HG02763 (cell line): Measurements from ENCODE around the gene S100A6.
"Not testable (repeated sequence)": the region's sequence is repeated elsewhere in the genome, so short reads cannot be mapped to it uniquely, and the experiment has no call there.

Source experiments
- ATAC-seq: cut with Tn5 transposase; IDR thresholded peaks from one replicate; pipeline ENCODE4 v1.9.1; 2021; ENCODE audit warnings: mild to moderate bottlenecking, moderate library complexity; ENCODE audit not compliant: unreplicated experiment

Gene S100A6

GRCh38 chr1:153565529-153566374 is 30.0 kb upstream of the S100A6 start, which contains the start of gene S100A2:
S100A2 (minus strand) TSS chr1:153565844; CDS start chr1:153563877, 1,967 bp downstream.
- no peak for ATAC-seq

DNA sequence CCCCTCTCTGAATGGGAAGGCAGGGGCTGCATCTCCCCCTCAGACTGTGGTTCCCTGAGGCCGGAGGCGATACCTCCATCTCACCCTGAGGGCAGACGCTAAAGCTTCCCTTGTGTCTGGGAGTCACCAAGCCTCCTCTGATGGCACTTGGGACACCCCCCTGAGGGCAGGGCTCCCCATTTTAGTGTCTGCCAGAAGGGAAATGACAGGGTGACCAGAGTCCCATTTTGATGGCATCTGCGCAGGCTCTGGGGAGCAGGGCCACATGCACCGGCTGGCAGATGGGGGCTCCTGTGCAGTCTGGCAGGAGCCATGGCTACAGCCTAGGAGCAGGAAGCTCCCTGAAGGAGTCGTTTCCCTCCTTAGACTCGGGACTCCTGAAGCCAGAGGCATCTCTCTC is 28.2 kb upstream of the S100A6 start:
- ATAC-seq = no peak

DNA sequence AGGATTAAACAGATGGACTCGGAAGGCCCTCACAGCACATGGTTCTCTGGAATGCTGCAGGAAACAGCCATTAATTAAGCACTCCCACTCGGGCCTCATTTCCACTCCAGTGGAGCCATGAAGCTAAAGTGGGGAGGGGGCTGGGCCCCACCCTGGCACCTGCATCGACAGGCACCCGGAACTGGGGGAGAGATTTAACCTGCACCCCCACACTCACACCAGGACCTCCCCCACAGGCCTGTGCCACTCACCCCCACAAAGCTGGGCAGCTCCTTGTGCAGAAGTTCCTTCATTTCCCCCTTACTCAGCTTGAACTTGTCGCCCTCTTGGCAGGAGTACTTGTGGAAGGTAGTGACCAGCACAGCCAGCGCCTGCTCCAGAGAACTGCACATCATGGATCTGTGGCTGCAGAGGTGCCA is 27.7 kb upstream of the S100A6 start:
- ATAC-seq = no peak

DNA sequence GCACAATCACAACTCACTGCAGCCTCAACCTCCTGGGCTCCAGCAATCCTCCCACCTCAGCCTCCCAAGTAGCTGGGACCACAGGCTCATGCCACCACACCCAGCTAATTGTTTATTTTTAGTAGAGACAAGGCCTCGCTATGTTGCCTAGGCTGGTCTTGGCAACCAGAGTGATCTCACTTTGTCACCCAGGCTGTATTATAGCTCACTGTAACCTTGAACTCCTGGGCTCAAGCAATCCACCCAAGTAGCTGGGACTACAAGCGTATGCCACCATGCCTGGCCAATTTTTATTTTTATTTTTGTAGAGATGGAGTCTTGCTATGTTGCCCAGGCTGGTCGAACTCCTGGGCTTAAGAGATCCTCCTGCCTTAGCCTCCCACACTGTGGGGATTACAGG is 26.2 kb upstream of the S100A6 start:
- not testable (repeated sequence) for ATAC-seq

- ATAC-seq = no peak
Observed at GRCh38 chr1:153561466-153561985, 25.7 kb upstream of the S100A6 start.

DNA sequence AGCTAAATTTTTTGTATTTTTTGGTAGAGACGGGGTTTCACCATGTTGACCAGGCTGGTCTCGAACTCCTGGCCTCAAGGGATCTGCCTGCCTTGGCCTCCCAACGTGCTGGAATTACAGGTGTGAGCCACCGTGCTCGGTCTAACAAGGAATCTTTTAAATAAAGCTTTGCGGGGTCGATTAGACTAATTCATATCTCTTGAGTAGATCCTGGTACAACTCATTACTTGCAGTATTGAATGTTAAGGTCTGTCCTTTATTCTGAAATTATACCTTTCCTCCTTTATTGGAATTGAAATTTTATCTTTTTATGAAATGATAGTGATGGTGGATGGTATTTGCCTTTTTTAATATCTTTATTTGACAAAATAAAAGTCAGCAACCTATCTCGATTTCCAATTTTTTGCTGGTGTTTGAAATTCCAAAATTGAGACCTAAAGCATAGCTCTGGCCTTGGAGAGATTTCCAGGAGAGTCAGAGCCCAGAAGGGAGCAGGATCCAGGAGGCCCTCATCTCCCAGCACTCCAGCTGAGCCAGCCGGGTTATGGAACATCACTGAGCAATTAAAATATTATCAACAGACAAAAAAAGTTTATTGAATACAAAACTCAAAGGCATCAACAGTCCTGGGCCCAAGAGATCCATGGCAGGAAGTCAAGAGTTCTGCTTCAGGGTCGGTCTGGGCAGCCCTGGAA is 25.1 kb upstream of the S100A6 start:
- ATAC-seq = no peak

- no peak for ATAC-seq
Observed at GRCh38 chr1:153560241-153560640, 24.4 kb upstream of the S100A6 start.

GRCh38 chr1:153557877-153558276 is 22.1 kb upstream of the S100A6 start:
- ATAC-seq = no peak

GRCh38 chr1:153556348-153556747 is 20.6 kb upstream of the S100A6 start:
- no peak for ATAC-seq

- no peak for ATAC-seq
Observed at GRCh38 chr1:153553830-153554541, 18.2 kb upstream of the S100A6 start.

DNA sequence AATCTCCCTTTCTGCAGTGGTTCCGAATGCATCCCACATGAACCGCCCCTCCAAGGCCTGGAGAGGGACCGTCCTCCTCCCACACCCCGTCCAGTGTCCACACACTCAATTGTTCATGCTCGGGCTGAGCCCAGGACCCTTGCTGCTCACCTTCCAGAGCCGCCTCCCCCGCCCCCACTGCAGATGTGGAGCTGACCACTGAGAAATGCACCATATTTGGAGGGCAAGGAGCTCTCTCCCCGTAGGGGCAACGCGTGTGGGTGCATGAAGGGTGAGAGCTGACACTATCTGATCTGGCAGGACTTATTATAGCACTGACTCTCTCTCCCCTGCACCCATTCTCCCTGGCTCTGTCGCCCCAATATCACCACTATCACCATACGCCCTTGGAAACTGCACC is 17.3 kb upstream of the S100A6 start:
- no peak for ATAC-seq

- ATAC-seq = no peak
Observed at GRCh38 chr1:153552335-153552734, 16.5 kb upstream of the S100A6 start.

- no peak for ATAC-seq
Observed at GRCh38 chr1:153550827-153551500, 15.2 kb upstream of the S100A6 start.

- no peak for ATAC-seq
Observed at GRCh38 chr1:153550398-153550758, 14.6 kb upstream of the S100A6 start.

DNA sequence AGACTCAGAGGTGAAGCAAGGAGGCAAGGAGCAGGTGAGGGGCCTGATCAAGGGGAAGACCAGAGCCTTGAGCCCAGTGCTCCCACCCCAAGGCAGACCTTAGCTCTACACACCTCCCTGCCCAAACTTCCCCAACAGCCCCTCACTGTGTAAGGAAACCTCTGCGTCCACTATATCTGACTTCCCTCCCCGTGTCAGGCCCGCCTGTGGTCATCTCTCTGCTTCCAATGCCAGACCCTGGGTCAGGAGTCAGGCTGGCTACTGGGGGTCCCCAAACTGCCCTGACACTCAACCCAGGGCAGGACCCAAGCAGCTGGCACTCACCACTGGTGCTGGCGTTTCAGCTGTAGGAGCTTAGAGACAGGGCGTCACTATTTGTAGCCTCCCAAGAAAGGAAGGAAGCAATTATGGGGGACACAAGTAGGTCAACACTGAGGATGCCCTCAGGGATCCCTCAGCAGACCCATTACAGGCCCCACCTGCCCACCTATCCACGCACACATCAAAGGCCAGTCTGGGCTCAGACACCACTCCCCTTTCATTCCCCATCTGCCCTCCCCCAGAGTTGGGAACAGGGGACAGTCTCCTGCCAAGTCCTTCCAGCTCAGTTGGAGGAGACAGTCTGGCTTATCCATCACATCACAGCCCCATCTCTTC is 14.1 kb upstream of the S100A6 start:
- ATAC-seq = no peak

DNA sequence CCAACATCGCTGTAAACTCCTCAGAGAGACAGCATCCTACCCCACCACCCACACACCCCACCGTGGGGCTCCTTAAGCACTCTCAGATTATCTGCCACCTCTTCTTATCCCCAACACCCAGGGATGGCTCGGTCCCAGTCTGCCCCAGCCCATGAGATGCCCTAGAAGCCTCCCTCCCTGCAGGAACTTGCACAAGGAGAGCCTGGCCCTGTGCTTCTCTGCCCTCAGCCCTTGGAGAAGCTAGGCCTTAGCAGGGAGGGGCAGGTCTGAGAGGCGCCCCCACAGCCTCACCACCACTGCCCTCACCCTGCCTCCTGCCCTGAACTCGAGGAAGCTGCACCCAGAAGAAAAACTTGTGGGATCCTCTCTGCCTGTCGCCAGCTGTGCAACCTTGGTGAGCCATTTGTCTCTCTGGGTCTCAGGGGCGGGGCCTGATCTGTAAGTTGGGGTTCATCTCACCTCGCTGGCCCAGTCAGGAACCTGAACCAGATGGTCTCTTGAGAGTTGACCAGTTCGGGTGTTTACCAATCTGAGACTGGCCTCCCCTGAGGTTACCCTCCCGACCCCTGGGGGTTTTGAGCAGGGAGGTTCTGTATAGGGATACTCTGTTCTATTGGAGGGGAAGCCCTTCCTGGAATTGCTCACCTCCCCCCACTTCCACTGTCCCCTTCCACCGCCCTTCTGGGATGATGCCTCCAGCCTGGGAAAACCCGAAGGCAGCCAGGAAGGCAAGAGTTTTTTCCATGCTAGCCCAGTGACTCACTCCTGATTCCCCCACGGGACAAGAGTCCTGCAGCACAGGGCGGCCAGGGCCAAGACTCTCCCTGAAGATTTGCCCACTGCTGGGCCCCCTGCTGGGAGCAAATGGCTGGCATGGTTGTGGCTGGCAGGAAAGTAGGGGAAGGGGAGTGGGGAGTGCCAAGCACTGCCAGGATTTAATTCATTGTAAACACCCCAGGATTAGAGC is 13.2 kb upstream of the S100A6 start, which contains the start of gene S100A3:
TSS of gene S100A3 (minus strand) at position 537 of the 967 bp plus-strand sequence. CDS start 773 bp downstream, outside the sequence.
- no peak for ATAC-seq

DNA sequence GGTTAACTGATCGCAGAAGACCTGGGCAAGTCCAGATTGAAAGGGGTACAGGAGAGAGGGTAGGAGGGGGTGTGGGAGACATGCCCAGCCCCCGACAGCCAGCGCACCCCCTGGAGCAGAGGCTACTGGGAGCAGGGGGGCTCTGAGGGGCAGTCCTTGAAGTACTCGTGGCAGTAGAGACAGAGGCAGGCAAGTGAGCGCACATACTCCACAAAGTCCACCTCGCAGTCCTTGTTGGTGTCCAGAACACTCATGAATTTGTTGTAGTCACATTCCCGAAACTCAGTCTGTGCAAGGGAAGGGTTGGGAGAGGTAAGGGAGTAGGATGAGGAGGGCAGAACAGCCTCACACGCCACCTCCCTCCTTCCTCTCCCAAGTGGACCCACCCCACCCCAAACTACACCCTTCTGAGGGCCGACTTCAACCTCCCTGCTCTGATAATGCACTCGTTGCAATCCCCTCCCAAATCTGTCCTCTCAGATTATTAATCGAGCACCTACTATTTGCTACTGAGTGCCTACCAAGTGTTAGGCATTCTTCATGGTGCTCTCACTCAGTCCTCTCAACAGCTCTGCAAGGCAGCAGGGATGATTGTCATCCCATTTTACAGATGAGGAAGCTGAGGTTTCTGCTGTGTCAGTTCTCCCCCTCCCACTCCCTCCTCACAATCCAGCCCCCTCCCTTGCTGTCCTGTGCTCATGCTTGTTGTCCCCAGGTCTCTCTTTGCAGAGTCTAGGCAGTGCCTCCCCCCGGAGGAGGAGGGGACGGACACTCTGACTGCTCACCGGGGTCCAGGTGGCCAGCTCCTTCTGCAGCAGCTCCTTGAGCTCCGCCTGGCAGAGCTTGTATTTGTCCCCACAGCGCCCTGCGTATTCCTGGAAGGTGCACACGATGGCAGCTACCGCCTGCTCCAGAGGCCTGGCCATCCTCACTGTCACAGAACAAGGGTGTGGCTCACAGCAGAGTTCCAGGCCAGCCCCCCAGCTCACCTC is 12.1 kb upstream of the S100A6 start:
- no peak for ATAC-seq
